ENCODE data around the gene SPRR1A. TPM values are rescaled to one million over a fixed set of nuclear protein-coding genes. Genes with fewer than 3 reads are reported as not detected.

SPRR1A gene
- not detected for total RNA-seq

GRCh38 chr1:152983743-152984142, at the start of gene SPRR1A:
SPRR1A (plus strand) TSS chr1:152984081; CDS start chr1:152985231, 1,150 bp downstream.
- in situ Hi-C loops (cut with MboI; ENCODE audit: low sequenced_read_pairs in 4 of 4) = no loop called here
- TF ChIP-seq POLR2A (IDR thresholded peaks at IDR 0.05) (no peak), CTCF (IDR thresholded peaks at IDR 0.05 in 4 of 5, conservative IDR thresholded peaks at IDR 0.05 in 1 of 5) (no peak)
- no peak for ATAC-seq

GRCh38 chr1:152940614-152941013, 43.3 kb upstream of the SPRR1A start:
- Histone ChIP-seq H3K4me3 (no peak overlapping the region), H3K27me3 (no peaks in the 10 kb centered on the region), H3K36me3 (no peaks in the 10 kb centered on the region), H3K4me1 (no peaks in the 10 kb centered on the region), H3K9me3 (no peaks in the 10 kb centered on the region), H3K27ac (no peak overlapping the region)
- in situ Hi-C loops (cut with MboI; ENCODE audit: low sequenced_read_pairs in 4 of 4) (no loop called here), intact Hi-C loops (cut with DNase I; ENCODE audit: low total_unique reads) (no loop called here)
- no peak for ATAC-seq
- DNase-seq = no peak
- no peak for TF ChIP-seq POLR2A (IDR thresholded peaks at IDR 0.05)

More at GRCh38 chr1:152983743-152984142, at the start of gene SPRR1A:
- H3K4me3 ChIP-seq = no peak within 1 kb of the TSS
- no peaks in the 10 kb centered on the region for H3K27me3 ChIP-seq
- no peaks in the 10 kb centered on the region for H3K9me3 ChIP-seq
- intact Hi-C loops (cut with DNase I; ENCODE audit: low total_unique reads) = no loop called here
- H3K4me1 ChIP-seq = no peaks in the 10 kb centered on the region
- H3K36me3 ChIP-seq = no peaks in the 10 kb centered on the region
- no peak within 1 kb of the TSS for H3K27ac ChIP-seq
- DNase-seq = no peak

GRCh38 chr1:152941037-152941711, 42.7 kb upstream of the SPRR1A start:
- no peak for DNase-seq
- no peak overlapping the region for H3K4me3 ChIP-seq
- H3K27ac ChIP-seq = no peak overlapping the region
- TF ChIP-seq POLR2A (IDR thresholded peaks at IDR 0.05) (no peak), CTCF (IDR thresholded peaks at IDR 0.05 in 4 of 5, conservative IDR thresholded peaks at IDR 0.05 in 1 of 5) (no peak)
- intact Hi-C loops (cut with DNase I; ENCODE audit: low total_unique reads) (no loop called here), in situ Hi-C loops (cut with MboI; ENCODE audit: low sequenced_read_pairs in 4 of 4) (no loop called here)
- H3K36me3 ChIP-seq = no peaks in the 10 kb centered on the region
- no peaks in the 10 kb centered on the region for H3K9me3 ChIP-seq
- no peaks in the 10 kb centered on the region for H3K4me1 ChIP-seq
- ATAC-seq = no peak
- no peaks in the 10 kb centered on the region for H3K27me3 ChIP-seq

GRCh38 chr1:152942161-152942560, 41.7 kb upstream of the SPRR1A start:
- DNase-seq = no peak
- Histone ChIP-seq H3K27ac (no peak overlapping the region), H3K9me3 (no peaks in the 10 kb centered on the region), H3K36me3 (no peaks in the 10 kb centered on the region), H3K27me3 (no peaks in the 10 kb centered on the region), H3K4me1 (no peaks in the 10 kb centered on the region), H3K4me3 (no peak overlapping the region)
- no peak for TF ChIP-seq CTCF (IDR thresholded peaks at IDR 0.05 in 4 of 5, conservative IDR thresholded peaks at IDR 0.05 in 1 of 5)
- no peak for TF ChIP-seq POLR2A (IDR thresholded peaks at IDR 0.05)
- in situ Hi-C loops (cut with MboI; ENCODE audit: low sequenced_read_pairs in 4 of 4) = no loop called here
- ATAC-seq = no peak
- intact Hi-C loops (cut with DNase I; ENCODE audit: low total_unique reads) = no loop called here

GRCh38 chr1:152946248-152946647, 37.6 kb upstream of the SPRR1A start:
- no peaks in the 10 kb centered on the region for H3K36me3 ChIP-seq
- no peak for ATAC-seq
- no peak for DNase-seq
- in situ Hi-C loops (cut with MboI; ENCODE audit: low sequenced_read_pairs in 4 of 4) (no loop called here), intact Hi-C loops (cut with DNase I; ENCODE audit: low total_unique reads) (no loop called here)
- H3K4me1 ChIP-seq = no peaks in the 10 kb centered on the region
- H3K9me3 ChIP-seq = no peaks in the 10 kb centered on the region
- H3K27ac ChIP-seq = no peak overlapping the region
- no peak overlapping the region for H3K4me3 ChIP-seq
- TF ChIP-seq POLR2A (IDR thresholded peaks at IDR 0.05) (no peak), CTCF (IDR thresholded peaks at IDR 0.05 in 4 of 5, conservative IDR thresholded peaks at IDR 0.05 in 1 of 5) (no peak)
- H3K27me3 ChIP-seq = no peaks in the 10 kb centered on the region
